SK-N-SH (cell line): Measurements from ENCODE around the gene BRICD5. TPM values are rescaled to one million over a fixed set of nuclear protein-coding genes. Genes with fewer than 3 reads are reported as not detected.
A peak's percentile ranks its signal among the peaks of the same experiment; 100 is the strongest.

Experiments used
- CTCF ChIA-PET: fragments of 300-600, 350-600 bp; formaldehyde crosslinking; extraction: SDS; loops from one replicate; lab custom pipeline; 2021; lab: Yijun Ruan, JAX
- POLR2A ChIA-PET: fragments of 350-600 bp; sonication (Branson Sonifier 250); formaldehyde crosslinking; extraction: SDS; loops from one replicate; lab custom pipeline; 2020; ENCODE audit warnings: antibody characterized with exemption, inconsistent platforms; lab: Yijun Ruan, JAX
- DNase-seq: peaks from one replicate; pipeline ENCODE4 v3.0.0; 2012
- H2AFZ ChIP-seq: fragments of 200-600 bp; sonication (generic); 2 replicates; pipeline ENCODE4 v1.8.1; 2016; ENCODE audit warnings: antibody characterized with exemption, mild to moderate bottlenecking, low read depth
- H3F3A ChIP-seq: fragments of 200-600 bp; sonication (generic); replicated peaks from 2 replicates; pipeline ENCODE3; 2016; ENCODE audit warnings: antibody characterized with exemption, mild to moderate bottlenecking; ENCODE audit not compliant: insufficient read depth
- H3K27ac ChIP-seq, 2 experiments: fragments of 200-500 bp in 1 of 2; fragments of 200-600 bp in 1 of 2; sonication (Bioruptor generic) in 1 of 2; sonication (generic), shearing (Covaris generic) in 1 of 2; 2 replicates each; pipeline versions ENCODE4 v1.5.1 to v1.6.1; 2014 to 2016; ENCODE audit warnings: low read depth in 2 of 2, inconsistent platforms in 1 of 2, low read length in 1 of 2, mild to moderate bottlenecking in 1 of 2, mixed read lengths in 1 of 2
- H3K27me3 ChIP-seq: fragments of 200-600 bp; sonication (generic), shearing (Covaris generic); 2 replicates; pipeline ENCODE4 v1.6.1; 2016; ENCODE audit warnings: mixed run types; ENCODE audit not compliant: insufficient read depth
- H3K36me3 ChIP-seq, 2 experiments: fragments of 200-500 bp in 1 of 2; fragments of 200-600 bp in 1 of 2; sonication (Bioruptor generic) in 1 of 2; sonication (generic) in 1 of 2; replicated peaks in 1 of 2; 2 replicates each; pipeline versions ENCODE3 to v1.5.1; 2014 to 2016; ENCODE audit warnings: low read length in 1 of 2, mild to moderate bottlenecking in 1 of 2; ENCODE audit not compliant: insufficient read depth in 2 of 2, control insufficient read depth in 1 of 2
- H3K4me1 ChIP-seq, 2 experiments: fragments of 200-500 bp in 1 of 2; fragments of 200-600 bp in 1 of 2; sonication (Bioruptor generic) in 1 of 2; sonication (generic), shearing (Covaris generic) in 1 of 2; 2 replicates each; pipeline versions ENCODE4 v1.5.1 to v1.6.1; 2014 to 2016; ENCODE audit warnings: low read depth in 1 of 2, low read length in 1 of 2, mixed run types in 1 of 2; ENCODE audit not compliant: insufficient read depth in 2 of 2, control insufficient read depth in 1 of 2
- H3K4me2 ChIP-seq: fragments of 200-600 bp; sonication (generic), shearing (Covaris generic); 2 replicates; pipeline ENCODE4 v1.6.1; 2017; ENCODE audit warnings: mixed run types
- H3K4me3 ChIP-seq, 2 experiments: fragments of 200-500 bp in 1 of 2; fragments of 200-600 bp in 1 of 2; sonication (Bioruptor generic) in 1 of 2; sonication (generic), shearing (Covaris generic) in 1 of 2; 2 replicates each; pipeline versions ENCODE4 v1.5.1 to v1.8.1; 2014 to 2016; ENCODE audit warnings: low read depth in 2 of 2, inconsistent platforms in 1 of 2, low read length in 1 of 2, mild to moderate bottlenecking in 1 of 2, mixed read lengths in 1 of 2, moderate library complexity in 1 of 2
- H3K79me2 ChIP-seq: fragments of 200-600 bp; sonication (generic); 2 replicates; pipeline ENCODE4 v1.8.1; 2017; ENCODE audit warnings: mild to moderate bottlenecking; ENCODE audit not compliant: insufficient read depth
- H3K9ac ChIP-seq: fragments of 200-600 bp; sonication (generic); 2 replicates; pipeline ENCODE4 v1.6.1; 2017; ENCODE audit warnings: mixed run types
- H3K9me2 ChIP-seq: fragments of 200-600 bp; sonication (generic); 2 replicates; pipeline ENCODE4 v1.6.1; 2017; ENCODE audit warnings: mixed run types
- H3K9me3 ChIP-seq: fragments of 200-600 bp; sonication (generic); 2 replicates; pipeline ENCODE4 v1.6.1; 2017; ENCODE audit warnings: mixed run types, mild to moderate bottlenecking, moderate library complexity
- H4K20me1 ChIP-seq: fragments of 200-600 bp; sonication (generic); 2 replicates; pipeline ENCODE4 v1.6.1; 2017; ENCODE audit warnings: mild to moderate bottlenecking, mixed run types; ENCODE audit not compliant: insufficient read depth
- ELF1 ChIP-seq: IDR thresholded peaks from 2 replicates; pipeline ENCODE4 v1.4.0; 2012
- EP300 ChIP-seq, 2 experiments: IDR thresholded peaks; 2 replicates each; pipeline versions ENCODE4 v1.4.0 to v1.6.1; 2012; ENCODE audit warnings: borderline replicate concordance in 1 of 2, low read depth in 1 of 2, low read length in 1 of 2
- GABPA ChIP-seq: IDR thresholded peaks from 2 replicates; pipeline ENCODE4 v1.4.0; 2012; ENCODE audit warnings: low read depth, mild to moderate bottlenecking
- NFIC ChIP-seq: IDR thresholded peaks from 2 replicates; pipeline ENCODE4 v1.4.0; 2012; ENCODE audit warnings: borderline replicate concordance
- SMC3 ChIP-seq: IDR thresholded peaks from 2 replicates; pipeline ENCODE4 v1.6.1; 2012; ENCODE audit warnings: low read depth, low read length, improper control_type of control experiment
- TEAD4 ChIP-seq: IDR thresholded peaks from 2 replicates; pipeline ENCODE4 v1.4.0; 2012; ENCODE audit warnings: mild to moderate bottlenecking, borderline replicate concordance; ENCODE audit not compliant: insufficient read depth
- WGBS: methylation state at CpG from one replicate; pipeline ENCODE4 v1.1.6; 2017; ENCODE audit warnings: low lambda C conversion rate; 5-methylcytosine and 5-hydroxymethylcytosine counted together
- polyA plus RNA-seq, 3 experiments: library from polyadenylated mRNA; depleted of rRNA; stranded (reverse); fragments of >200 nt; gene quantifications; 2 replicates each; pipeline ENCODE4 v1.2.3, GENCODE V29; 2012
- TF ChIP-seq, protein P1 (sequence below): IDR thresholded peaks from 2 replicates; pipeline ENCODE4 v1.4.0; 2012; ENCODE audit warnings: low read depth
- TF ChIP-seq, protein P2 (sequence below): fragments of 200-600 bp; sonication (generic); IDR thresholded peaks from 2 replicates; pipeline ENCODE4 v1.6.1; 2017; ENCODE audit warnings: antibody characterized with exemption, mild to moderate bottlenecking, moderate library complexity

BRICD5 gene
- polyA plus RNA-seq, 1 of the 3 experiments (the other 2 are of a cell fraction) = 2.3 TPM

DNA sequence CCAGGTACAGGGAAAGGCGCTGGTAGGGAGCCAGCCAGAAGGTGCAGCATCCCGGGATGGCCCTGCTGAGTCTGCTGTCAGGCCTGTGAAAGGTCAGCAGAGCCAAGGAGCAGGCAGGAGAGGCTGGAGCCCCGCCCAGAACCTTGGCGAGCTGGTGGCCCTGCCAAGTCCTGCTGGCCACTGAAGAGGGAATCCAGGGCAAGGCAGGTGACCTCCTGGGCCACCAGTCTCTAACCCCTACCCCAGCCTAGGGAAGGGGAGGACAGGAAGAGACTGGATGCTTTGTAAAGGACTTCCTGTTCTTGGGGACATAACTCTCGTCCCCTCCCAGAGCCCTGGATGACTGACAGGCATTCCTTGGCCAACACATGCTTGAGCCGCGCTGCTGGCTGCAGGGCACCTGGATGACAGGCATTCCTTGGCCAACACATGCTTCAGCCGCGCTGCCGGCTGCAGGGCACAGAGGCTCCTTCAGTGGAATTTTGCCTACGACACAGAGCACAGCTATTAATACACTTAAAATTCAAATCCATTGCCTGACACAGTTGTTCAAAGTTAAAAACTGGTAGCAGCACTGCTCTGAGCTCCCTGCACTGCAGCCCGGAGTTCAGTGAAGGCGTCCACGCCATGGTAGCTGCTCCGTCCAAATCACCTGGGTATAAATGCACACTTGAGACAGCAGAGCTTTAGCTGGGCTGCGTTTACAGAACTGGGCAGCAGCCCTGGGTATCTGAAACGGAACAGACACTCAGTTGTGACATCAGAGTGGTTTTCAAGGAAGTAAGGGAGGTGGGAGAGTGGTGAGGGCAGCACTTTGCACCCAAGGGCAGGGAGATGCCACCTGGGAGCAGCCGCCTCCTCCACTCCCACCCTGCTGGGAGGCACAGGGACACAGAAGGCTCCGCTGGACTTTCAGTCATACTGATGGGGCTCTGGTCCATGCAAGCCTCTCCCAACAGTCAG, 2.0 kb upstream of the BRICD5 start:
- H2AFZ ChIP-seq = no peak overlapping the region
- WGBS = 80% methylated on average over 15 of the region's 19 CpGs
- peak overlapping the region; percentile 54; the same call in 1 of the 2 replicates for H3K9ac ChIP-seq

DNA sequence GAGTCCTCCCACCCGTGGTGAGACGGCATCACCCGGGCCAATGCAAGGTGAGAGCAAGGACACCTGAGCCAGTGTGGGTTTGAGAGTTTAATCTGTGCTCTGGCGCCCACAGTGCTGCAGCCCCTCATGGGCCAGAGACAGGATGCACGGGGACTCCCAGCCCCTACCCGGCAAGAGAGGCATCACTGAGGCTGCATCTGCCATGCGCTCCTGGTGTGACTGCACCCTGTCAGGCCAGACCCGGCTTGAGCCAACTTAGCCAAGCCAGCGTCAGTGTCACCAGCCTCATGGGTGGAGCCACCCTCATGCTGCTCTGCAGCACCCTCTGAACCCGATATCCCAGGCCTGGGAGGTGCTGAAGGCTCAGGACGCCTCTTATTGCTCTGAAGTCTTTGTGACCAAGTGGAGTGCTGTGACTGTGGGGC, 1.3 kb upstream of the BRICD5 start:
- peaks cover 11% of the 10 kb centered on the region; the same call in 1 of the 2 replicates for H4K20me1 ChIP-seq
- ChIA-PET POLR2A (no interaction called here), CTCF (interaction anchor here (1.2 to 2.0 kb wide), 2 partner anchors 17 kb away, joined by 4 to 9 read pairs; no protein-coding TSS in a partner anchor)
- peak overlapping the region; percentile 92; the same call in 1 of the 2 replicates for H3K4me2 ChIP-seq
- H2AFZ ChIP-seq = no peak overlapping the region
- H3K27me3 ChIP-seq = no peaks in the 10 kb centered on the region
- no CpG with 5 or more reads among the region's 11 CpGs for WGBS
- DNase-seq = no peak
- TF ChIP-seq, protein P1, sequence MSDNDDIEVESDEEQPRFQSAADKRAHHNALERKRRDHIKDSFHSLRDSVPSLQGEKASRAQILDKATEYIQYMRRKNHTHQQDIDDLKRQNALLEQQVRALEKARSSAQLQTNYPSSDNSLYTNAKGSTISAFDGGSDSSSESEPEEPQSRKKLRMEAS = no peak
- no peak for TF ChIP-seq SMC3
- TF ChIP-seq, protein P2, sequence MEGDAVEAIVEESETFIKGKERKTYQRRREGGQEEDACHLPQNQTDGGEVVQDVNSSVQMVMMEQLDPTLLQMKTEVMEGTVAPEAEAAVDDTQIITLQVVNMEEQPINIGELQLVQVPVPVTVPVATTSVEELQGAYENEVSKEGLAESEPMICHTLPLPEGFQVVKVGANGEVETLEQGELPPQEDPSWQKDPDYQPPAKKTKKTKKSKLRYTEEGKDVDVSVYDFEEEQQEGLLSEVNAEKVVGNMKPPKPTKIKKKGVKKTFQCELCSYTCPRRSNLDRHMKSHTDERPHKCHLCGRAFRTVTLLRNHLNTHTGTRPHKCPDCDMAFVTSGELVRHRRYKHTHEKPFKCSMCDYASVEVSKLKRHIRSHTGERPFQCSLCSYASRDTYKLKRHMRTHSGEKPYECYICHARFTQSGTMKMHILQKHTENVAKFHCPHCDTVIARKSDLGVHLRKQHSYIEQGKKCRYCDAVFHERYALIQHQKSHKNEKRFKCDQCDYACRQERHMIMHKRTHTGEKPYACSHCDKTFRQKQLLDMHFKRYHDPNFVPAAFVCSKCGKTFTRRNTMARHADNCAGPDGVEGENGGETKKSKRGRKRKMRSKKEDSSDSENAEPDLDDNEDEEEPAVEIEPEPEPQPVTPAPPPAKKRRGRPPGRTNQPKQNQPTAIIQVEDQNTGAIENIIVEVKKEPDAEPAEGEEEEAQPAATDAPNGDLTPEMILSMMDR = no peak
- no peak for TF ChIP-seq NFIC
- no peak for TF ChIP-seq ELF1
- H3K9me3 ChIP-seq = no peaks in the 10 kb centered on the region
- H3K4me3 ChIP-seq = no peak overlapping the region
- H3F3A ChIP-seq = peaks cover 4% of the 10 kb centered on the region
- peaks cover 0 to 36% of the 10 kb centered on the region in 2 experiments for H3K36me3 ChIP-seq
- H3K9me2 ChIP-seq = no peaks in the 10 kb centered on the region
- H3K27ac ChIP-seq = no peak overlapping the region; a peak in 1 of 4 replicates
- H3K9ac ChIP-seq = no peak overlapping the region
- H3K4me1 ChIP-seq = peaks cover 11 to 25% of the 10 kb centered on the region in 2 experiments; a peak in 2 of 4 replicates
- peaks cover 23% of the 10 kb centered on the region for H3K79me2 ChIP-seq

More for the DNA sequence above, 2.0 kb upstream of the BRICD5 start:
- Histone ChIP-seq H3K27me3 (no peaks in the 10 kb centered on the region), H3K4me3 (peak overlapping the region; percentile 66 to 85), H3K36me3 (peaks cover 0 to 30% of the 10 kb centered on the region in 2 experiments), H3K9me3 (no peaks in the 10 kb centered on the region), H3K9me2 (no peaks in the 10 kb centered on the region), H3F3A (peaks cover 4% of the 10 kb centered on the region), H3K4me1 (peaks cover 11 to 22% of the 10 kb centered on the region in 2 experiments; a peak in 2 of 4 replicates), H3K27ac (no peak overlapping the region; a peak in 1 of 4 replicates), H3K79me2 (peaks cover 19% of the 10 kb centered on the region), H3K4me2 (peak overlapping the region; percentile 92), H4K20me1 (peaks cover 11% of the 10 kb centered on the region; the same call in 1 of the 2 replicates)
- TF ChIP-seq GABPA = no peak
- TF ChIP-seq EP300 (IDR thresholded peaks at IDR 0.05; ENCODE audit: borderline replicate concordance in 1 of 2, low read depth in 1 of 2, low read length in 1 of 2) = no peak
- no peak for TF ChIP-seq TEAD4
- CTCF ChIA-PET = interaction anchor here (1.2 kb wide), 1 partner anchor 18 kb away, joined by 4 read pairs; no protein-coding TSS in a partner anchor
- POLR2A ChIA-PET = no interaction called here
- no peak for DNase-seq
